Hepatocyte (in vitro differentiated cells): ENCODE measurements around the gene SMAD3. TPM values are rescaled to one million over a fixed set of nuclear protein-coding genes. Genes with fewer than 3 reads are reported as not detected.

ENCODE experiments used
- DNase-seq: peaks from one replicate; pipeline ENCODE4 v3.0.0-alpha.2; 2016; ENCODE audit warnings: low spot score
- H2AFZ ChIP-seq: fragments of 200-600 bp; sonication (generic); 2 replicates; pipeline ENCODE4 v1.6.0; 2016; ENCODE audit warnings: antibody characterized with exemption, mild to moderate bottlenecking
- H3K27ac ChIP-seq: fragments of 200-600 bp; sonication (generic); 2 replicates; pipeline ENCODE4 v1.5.1; 2016; ENCODE audit warnings: mild to moderate bottlenecking
- H3K27me3 ChIP-seq: fragments of 200-600 bp; sonication (generic); 2 replicates; pipeline ENCODE4 v1.6.1; 2016
- H3K36me3 ChIP-seq: fragments of 200-600 bp; sonication (generic); replicated peaks from 2 replicates; pipeline ENCODE4 v1.5.1; 2016; ENCODE audit warnings: low read depth; ENCODE audit not compliant: insufficient read depth
- H3K4me1 ChIP-seq: fragments of 200-600 bp; sonication (generic); 2 replicates; pipeline ENCODE4 v1.5.1; 2016; ENCODE audit warnings: mild to moderate bottlenecking, moderate library complexity; ENCODE audit not compliant: insufficient read depth
- H3K4me2 ChIP-seq: fragments of 200-600 bp; sonication (generic); 2 replicates; pipeline ENCODE4 v1.6.0; 2016
- H3K4me3 ChIP-seq: fragments of 200-600 bp; sonication (generic); 2 replicates; pipeline ENCODE4 v1.5.1; 2016; ENCODE audit warnings: mild to moderate bottlenecking
- H3K79me2 ChIP-seq: fragments of 200-600 bp; sonication (generic); 2 replicates; pipeline ENCODE4 v1.6.0; 2017; ENCODE audit warnings: mild to moderate bottlenecking
- H3K9me2 ChIP-seq: fragments of 200-600 bp; sonication (generic); replicated peaks from 2 replicates; pipeline ENCODE4 v1.6.0; 2017; ENCODE audit warnings: mild to moderate bottlenecking; ENCODE audit not compliant: insufficient read depth
- H3K9me3 ChIP-seq: fragments of 200-600 bp; sonication (generic); 2 replicates; pipeline ENCODE4 v1.5.1; 2016; ENCODE audit warnings: low read depth, mild to moderate bottlenecking
- H4K20me1 ChIP-seq: fragments of 200-600 bp; sonication (generic); 2 replicates; pipeline ENCODE4 v1.6.0; 2016; ENCODE audit warnings: mild to moderate bottlenecking; ENCODE audit not compliant: insufficient read depth, poor library complexity, severe bottlenecking
- CTCF ChIP-seq: fragments of 200-600 bp; sonication (generic); IDR thresholded peaks from 2 replicates; pipeline ENCODE4 v1.5.1; 2016; ENCODE audit warnings: antibody characterized with exemption, mild to moderate bottlenecking; ENCODE audit not compliant: poor library complexity
- EZH2 ChIP-seq: fragments of 200-600 bp; sonication (generic); IDR thresholded peaks from 2 replicates; pipeline ENCODE4 v1.6.1; 2016; ENCODE audit warnings: antibody characterized with exemption, mild to moderate bottlenecking, borderline replicate concordance
- EZH2phosphoT487 ChIP-seq: fragments of 200-600 bp; sonication (generic); IDR thresholded peaks from one replicate; pipeline ENCODE4 v1.6.1; 2018; ENCODE audit warnings: antibody characterized with exemption, mild to moderate bottlenecking, low read depth, moderate library complexity; ENCODE audit not compliant: unreplicated experiment, severe bottlenecking
- WGBS: methylation state at CpG from one replicate; pipeline ENCODE4 v1.1.6; 2016; ENCODE audit warnings: low lambda C conversion rate; ENCODE audit errors: missing lambda C conversion rate; 5-methylcytosine and 5-hydroxymethylcytosine counted together
- polyA plus RNA-seq: library from polyadenylated mRNA; unstranded; fragments of >200 nt; fragmentation: Nextera tagmentation; extraction: Ambion mirVana; gene quantifications from 2 replicates; pipeline ENCODE4 v1.2.1, GENCODE V29; 2016
- total RNA-seq: library from RNA; depleted of rRNA; stranded (reverse); fragments of >200 nt; gene quantifications from 2 replicates; pipeline ENCODE4 v1.2.3, GENCODE V29; 2014

Gene SMAD3
- total and polyA plus RNA-seq, 2 experiments from 2014 or later, result 24.7 to 32.2 TPM

DNA sequence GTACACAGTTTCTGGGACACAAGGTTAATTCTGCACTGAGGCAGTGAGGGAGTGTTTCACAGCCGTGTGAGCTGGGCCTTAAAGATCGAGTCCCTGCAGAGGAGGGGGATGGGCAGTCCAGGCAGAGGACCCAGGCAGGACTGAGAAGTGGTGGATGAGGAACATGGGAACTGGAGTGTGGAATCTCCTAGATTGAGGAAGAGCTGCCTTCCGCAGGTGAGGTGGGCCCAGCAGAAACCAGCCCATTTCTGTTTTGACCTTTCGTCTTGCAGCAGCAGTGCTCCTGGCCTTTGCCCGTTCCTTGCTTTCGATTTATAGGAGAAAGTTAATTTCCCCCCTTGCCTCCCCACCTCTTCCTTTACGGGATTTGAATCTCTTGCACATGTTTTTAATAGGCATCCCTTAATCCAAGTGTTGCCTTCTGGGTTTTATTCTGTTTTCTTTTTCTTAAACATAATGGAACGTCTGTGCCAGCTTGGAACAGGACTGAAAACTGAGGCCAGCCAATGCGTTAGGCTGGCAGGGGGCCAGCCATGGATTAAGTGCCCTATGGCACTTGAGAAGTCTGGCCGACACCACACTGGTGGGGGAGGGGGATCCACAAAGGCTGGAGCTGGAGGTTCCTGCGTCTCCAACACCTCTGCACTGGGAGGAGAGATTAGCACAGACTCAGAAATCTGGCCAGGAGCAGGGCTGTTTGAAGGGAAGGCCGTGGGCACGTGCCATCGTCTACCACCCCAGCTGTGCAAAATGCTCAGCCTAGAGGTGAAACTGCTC, 111.0 kb downstream of the SMAD3 start:
- H2AFZ ChIP-seq, result no peak overlapping the region
- no peaks in the 10 kb centered on the region for H3K9me3 ChIP-seq
- no peaks in the 10 kb centered on the region for H3K27me3 ChIP-seq
- no peaks in the 10 kb centered on the region for H4K20me1 ChIP-seq
- no peak for TF ChIP-seq CTCF
- no peak for TF ChIP-seq EZH2
- no peak for TF ChIP-seq EZH2phosphoT487
- peak overlapping the region; percentile 80 for H3K27ac ChIP-seq
- peaks cover 38% of the 10 kb centered on the region for H3K4me1 ChIP-seq
- H3K9me2 ChIP-seq, result no peaks in the 10 kb centered on the region
- H3K79me2 ChIP-seq, result peaks cover 5% of the 10 kb centered on the region
- H3K36me3 ChIP-seq, result peaks cover 3% of the 10 kb centered on the region
- no peak overlapping the region for H3K4me3 ChIP-seq
- DNase-seq, result peak; percentile 63
- 51% methylated on average over 14 of the region's 14 CpGs for WGBS
- peak overlapping the region; percentile 26 for H3K4me2 ChIP-seq

- WGBS, result 73% methylated on average over 6 of the region's 6 CpGs
- TF ChIP-seq EZH2phosphoT487, result no peak
- TF ChIP-seq CTCF, result no peak
- TF ChIP-seq EZH2, result no peak
- Histone ChIP-seq H3K4me3 (no peak overlapping the region), H2AFZ (no peak overlapping the region), H3K27ac (peak overlapping the region; percentile 81), H4K20me1 (no peaks in the 10 kb centered on the region), H3K9me3 (no peaks in the 10 kb centered on the region), H3K27me3 (no peaks in the 10 kb centered on the region), H3K9me2 (no peaks in the 10 kb centered on the region), H3K4me2 (peak overlapping the region; percentile 27), H3K4me1 (peaks cover 38% of the 10 kb centered on the region), H3K79me2 (peaks cover 6% of the 10 kb centered on the region), H3K36me3 (peaks cover 3% of the 10 kb centered on the region)
- DNase-seq, result no peak
Measured at GRCh38 chr15:67177752-67178151, 112.3 kb downstream of the SMAD3 start.

GRCh38 chr15:67178569-67179210, 113.3 kb downstream of the SMAD3 start:
- 51% methylated on average over 11 of the region's 11 CpGs for WGBS
- no peak for TF ChIP-seq EZH2
- TF ChIP-seq EZH2phosphoT487, result no peak
- no peak for TF ChIP-seq CTCF
- H3K4me2 ChIP-seq, result peak overlapping the region; percentile 27
- H3K9me3 ChIP-seq, result no peaks in the 10 kb centered on the region
- no peak overlapping the region for H3K4me3 ChIP-seq
- H3K4me1 ChIP-seq, result peaks cover 39% of the 10 kb centered on the region
- peak; percentile 68 for DNase-seq
- no peaks in the 10 kb centered on the region for H4K20me1 ChIP-seq
- H3K79me2 ChIP-seq, result peaks cover 6% of the 10 kb centered on the region
- H3K27ac ChIP-seq, result peak overlapping the region; percentile 81
- H2AFZ ChIP-seq, result no peak overlapping the region
- H3K27me3 ChIP-seq, result no peaks in the 10 kb centered on the region
- no peaks in the 10 kb centered on the region for H3K9me2 ChIP-seq
- H3K36me3 ChIP-seq, result peaks cover 3% of the 10 kb centered on the region
